HCT116 (cell line): ENCODE results near the gene ZNF581. TPM values are rescaled to one million over a fixed set of nuclear protein-coding genes. Genes with fewer than 3 reads are reported as not detected.

Experiments used
- ATAC-seq: fragments of 200-7000 bp; cut with Tn5 transposase; 2 replicates; pipeline ENCODE4 v1.9.1; 2020; ENCODE audit warnings: mild to moderate bottlenecking, moderate library complexity
- BruUV-seq: library from RNA; stranded (reverse); fragments of 400-500 nt; replicated peaks from 2 replicates; lab custom pipeline; 2021; lab: Mats Ljungman, UMichigan
- CTCF ChIA-PET: fragments of 300-600 bp; sonication (Branson Sonifier 250); formaldehyde crosslinking; loops from one replicate; lab custom pipeline; 2021; ENCODE audit warnings: antibody characterized with exemption; lab: Charles Lee
- POLR2A ChIA-PET: fragments of 300-600, 350-600 bp; sonication (Branson Sonifier 250); formaldehyde crosslinking; loops from one replicate; lab custom pipeline; 2021; ENCODE audit warnings: antibody characterized with exemption; lab: Charles Lee
- RAD21 ChIA-PET, 2 experiments: fragments of 300-600 bp; sonication (Branson Sonifier 250); formaldehyde crosslinking; loops; one replicate each; lab custom pipeline; 2023; ENCODE audit warnings: low total read pairs in 2 of 2; ENCODE audit not compliant: uncharacterized antibody in 2 of 2, unreplicated experiment in 2 of 2, low non-redundant PET in 1 of 2; lab: Charles Lee
- DNase-seq: peaks from one replicate; pipeline ENCODE4 v3.0.0-alpha.2; 2010; ENCODE audit warnings: low read depth, low spot score
- H2AFZ ChIP-seq: fragments of 200-600 bp; shearing (Covaris generic), sonication (generic); 2 replicates; pipeline ENCODE4 v1.6.1; 2017; ENCODE audit warnings: low read depth, mixed run types, mixed read lengths, antibody characterized with exemption, low read length; ENCODE audit not compliant: poor library complexity, severe bottlenecking
- H3K27ac ChIP-seq: 2 replicates; pipeline ENCODE4 v1.5.1; 2012; ENCODE audit warnings: low read depth, low read length
- H3K27me3 ChIP-seq: fragments of 200-600 bp; sonication (generic); 2 replicates; pipeline ENCODE4 v1.6.1; 2016; ENCODE audit warnings: mixed run types, low read length, mixed read lengths; ENCODE audit not compliant: insufficient read depth
- H3K36me3 ChIP-seq, 2 experiments: fragments of 200-500 bp in 1 of 2; fragments of 200-600 bp in 1 of 2; sonication (Bioruptor generic) in 1 of 2; sonication (generic) in 1 of 2; 2 replicates each; pipeline versions ENCODE4 v1.5.1 to v1.6.1; 2014 to 2016; ENCODE audit warnings: low read length in 2 of 2, inconsistent platforms in 1 of 2, mixed read lengths in 1 of 2, mixed run types in 1 of 2; ENCODE audit not compliant: insufficient read depth in 2 of 2, control insufficient read depth in 1 of 2
- H3K4me1 ChIP-seq, 2 experiments: fragments of 200-600 bp in 1 of 2; sonication (generic) in 1 of 2; 2 replicates each; pipeline versions ENCODE4 v1.5.1 to v1.6.1; 2012 to 2017; ENCODE audit warnings: low read length in 2 of 2, inconsistent platforms in 1 of 2, mild to moderate bottlenecking in 1 of 2, mixed read lengths in 1 of 2, mixed run types in 1 of 2, moderate library complexity in 1 of 2; ENCODE audit not compliant: insufficient read depth in 2 of 2, control insufficient read depth in 1 of 2
- H3K4me2 ChIP-seq: fragments of 200-600 bp; sonication (generic); 2 replicates; pipeline ENCODE4 v1.6.1; 2017; ENCODE audit warnings: mixed run types, low read length, mixed read lengths
- H3K4me3 ChIP-seq, 2 experiments: fragments of 200-600 bp in 1 of 2; sonication (generic) in 1 of 2; replicated peaks in 1 of 2; 2 replicates each; pipeline ENCODE4 v1.5.1; 2011 to 2016; ENCODE audit warnings: low read length in 2 of 2, control low read depth in 1 of 2, low read depth in 1 of 2, mild to moderate bottlenecking in 1 of 2, mixed read lengths in 1 of 2, mixed run types in 1 of 2
- H3K79me2 ChIP-seq: fragments of 200-600 bp; sonication (generic); 2 replicates; pipeline ENCODE4 v1.6.1; 2017; ENCODE audit warnings: mild to moderate bottlenecking, mixed run types, low read length, moderate library complexity, mixed read lengths; ENCODE audit not compliant: insufficient read depth
- H3K9ac ChIP-seq: fragments of 200-600 bp; sonication (generic); 2 replicates; pipeline ENCODE4 v1.6.1; 2016; ENCODE audit warnings: low read length, mixed read lengths
- H3K9me2 ChIP-seq: fragments of 200-600 bp; sonication (generic), shearing (Covaris generic); 2 replicates; pipeline ENCODE4 v1.6.1; 2017; ENCODE audit warnings: mixed run types, mild to moderate bottlenecking, moderate library complexity; ENCODE audit not compliant: insufficient read depth
- H3K9me3 ChIP-seq, 2 experiments: fragments of 200-500 bp in 1 of 2; fragments of 200-600 bp in 1 of 2; sonication (Bioruptor generic) in 1 of 2; sonication (generic) in 1 of 2; 2 replicates each; pipeline ENCODE4 v1.6.1; 2014 to 2017; ENCODE audit warnings: low read length in 2 of 2, mixed read lengths in 2 of 2, inconsistent platforms in 1 of 2, low read depth in 1 of 2, mild to moderate bottlenecking in 1 of 2, mixed run types in 1 of 2, moderate library complexity in 1 of 2; ENCODE audit not compliant: control insufficient read depth in 1 of 2, insufficient read depth in 1 of 2
- H4K20me1 ChIP-seq: fragments of 200-600 bp; sonication (generic), shearing (Covaris generic); 2 replicates; pipeline ENCODE4 v1.6.1; 2017; ENCODE audit warnings: mixed run types, mild to moderate bottlenecking, moderate library complexity; ENCODE audit not compliant: insufficient read depth
- JUND ChIP-seq: IDR thresholded peaks from 2 replicates; pipeline ENCODE4 v1.6.1; 2012
- SIN3A ChIP-seq: IDR thresholded peaks from 2 replicates; pipeline ENCODE4 v1.6.1; 2012; ENCODE audit warnings: low read depth
- intact Hi-C: fragments of 100-400 bp; cut with micrococcal nuclease; formaldehyde crosslinking; loops from 2 replicates; pipeline ENCODE4 v1.10.0; 2022
- total RNA-seq: library from RNA; stranded (reverse); gene quantifications from one replicate; pipeline ENCODE4 v1.2.1, GENCODE V29; 2021; ENCODE audit not compliant: unreplicated experiment
- TF ChIP-seq, protein P1 (sequence below), 3 experiments: fragments of 200-600 bp in 1 of 3; sonication (generic) in 1 of 3; IDR thresholded peaks in 2 of 3; conservative IDR thresholded peaks in 1 of 3; 2 replicates each; pipeline ENCODE4 v1.5.1; 2012 to 2017; ENCODE audit warnings: low read depth in 2 of 3, low read length in 2 of 3, antibody characterized with exemption in 1 of 3, borderline replicate concordance in 1 of 3, control low read depth in 1 of 3, mild to moderate bottlenecking in 1 of 3, mixed read lengths in 1 of 3, mixed run types in 1 of 3, moderate library complexity in 1 of 3; ENCODE audit not compliant: insufficient read depth in 1 of 3
- TF ChIP-seq, protein P2 (sequence below): IDR thresholded peaks from 2 replicates; pipeline ENCODE4 v1.6.1; 2012; ENCODE audit warnings: low read depth

ZNF581 gene
- total RNA-seq, 1 experiment from 2014 or later, result 44.4 TPM

DNA sequence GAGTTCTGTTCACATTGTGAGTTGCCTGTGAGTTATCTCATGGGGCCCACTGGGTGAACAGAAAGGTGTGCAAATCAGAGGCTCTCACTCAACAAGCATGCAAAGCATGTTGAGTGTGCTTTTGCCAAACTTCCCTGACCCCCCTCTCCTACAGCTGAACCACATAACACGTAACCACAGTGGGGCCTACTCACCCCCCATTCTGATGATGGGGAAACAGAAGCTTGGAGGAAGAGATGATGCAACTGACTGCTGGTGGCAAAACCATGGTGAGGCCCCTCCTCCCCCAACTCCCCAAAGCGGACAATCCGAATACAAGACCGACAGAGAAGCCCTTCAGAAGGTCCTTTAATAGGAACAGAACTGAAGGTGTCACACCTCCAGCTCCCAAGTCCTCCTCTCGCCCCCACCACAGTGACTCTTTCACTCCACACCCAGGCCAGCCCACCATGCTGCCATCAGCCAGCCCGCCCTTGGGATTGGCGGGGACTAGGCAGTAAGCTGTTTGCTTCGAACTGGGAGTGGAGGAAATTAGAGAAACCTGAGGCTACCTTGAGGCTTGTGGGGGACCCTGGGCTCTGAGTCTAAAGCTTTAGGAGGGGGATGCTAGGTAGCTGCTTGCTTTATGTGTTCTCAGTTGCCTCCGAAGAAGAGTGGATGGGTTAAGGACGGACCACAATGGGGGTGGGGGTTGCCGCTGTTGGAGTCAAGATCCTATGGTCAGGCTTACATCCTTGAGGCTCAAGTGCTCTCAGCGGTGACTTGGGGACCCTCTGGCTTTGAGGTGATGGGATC lies 22.8 kb upstream of the ZNF581 start:
- H4K20me1 ChIP-seq, result no peaks in the 10 kb centered on the region
- H3K9me3 ChIP-seq, result no peaks in the 10 kb centered on the region
- intact Hi-C loops, result no loop called here
- H3K4me1 ChIP-seq, result peaks cover 8 to 14% of the 10 kb centered on the region in 2 experiments; a peak in 3 of 4 replicates
- H3K36me3 ChIP-seq, result peaks cover 0 to 6% of the 10 kb centered on the region in 2 experiments; a peak in 2 of 4 replicates
- TF ChIP-seq, protein P1, sequence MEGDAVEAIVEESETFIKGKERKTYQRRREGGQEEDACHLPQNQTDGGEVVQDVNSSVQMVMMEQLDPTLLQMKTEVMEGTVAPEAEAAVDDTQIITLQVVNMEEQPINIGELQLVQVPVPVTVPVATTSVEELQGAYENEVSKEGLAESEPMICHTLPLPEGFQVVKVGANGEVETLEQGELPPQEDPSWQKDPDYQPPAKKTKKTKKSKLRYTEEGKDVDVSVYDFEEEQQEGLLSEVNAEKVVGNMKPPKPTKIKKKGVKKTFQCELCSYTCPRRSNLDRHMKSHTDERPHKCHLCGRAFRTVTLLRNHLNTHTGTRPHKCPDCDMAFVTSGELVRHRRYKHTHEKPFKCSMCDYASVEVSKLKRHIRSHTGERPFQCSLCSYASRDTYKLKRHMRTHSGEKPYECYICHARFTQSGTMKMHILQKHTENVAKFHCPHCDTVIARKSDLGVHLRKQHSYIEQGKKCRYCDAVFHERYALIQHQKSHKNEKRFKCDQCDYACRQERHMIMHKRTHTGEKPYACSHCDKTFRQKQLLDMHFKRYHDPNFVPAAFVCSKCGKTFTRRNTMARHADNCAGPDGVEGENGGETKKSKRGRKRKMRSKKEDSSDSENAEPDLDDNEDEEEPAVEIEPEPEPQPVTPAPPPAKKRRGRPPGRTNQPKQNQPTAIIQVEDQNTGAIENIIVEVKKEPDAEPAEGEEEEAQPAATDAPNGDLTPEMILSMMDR (IDR thresholded peaks at IDR 0.05 in 2 of 3, conservative IDR thresholded peaks at IDR 0.05 in 1 of 3; ENCODE audit: borderline replicate concordance in 1 of 3, insufficient read depth in 1 of 3, low read depth in 2 of 3, low read length in 2 of 3), result no peak
- TF ChIP-seq SIN3A (no peak), JUND (no peak)
- TF ChIP-seq, protein P2, sequence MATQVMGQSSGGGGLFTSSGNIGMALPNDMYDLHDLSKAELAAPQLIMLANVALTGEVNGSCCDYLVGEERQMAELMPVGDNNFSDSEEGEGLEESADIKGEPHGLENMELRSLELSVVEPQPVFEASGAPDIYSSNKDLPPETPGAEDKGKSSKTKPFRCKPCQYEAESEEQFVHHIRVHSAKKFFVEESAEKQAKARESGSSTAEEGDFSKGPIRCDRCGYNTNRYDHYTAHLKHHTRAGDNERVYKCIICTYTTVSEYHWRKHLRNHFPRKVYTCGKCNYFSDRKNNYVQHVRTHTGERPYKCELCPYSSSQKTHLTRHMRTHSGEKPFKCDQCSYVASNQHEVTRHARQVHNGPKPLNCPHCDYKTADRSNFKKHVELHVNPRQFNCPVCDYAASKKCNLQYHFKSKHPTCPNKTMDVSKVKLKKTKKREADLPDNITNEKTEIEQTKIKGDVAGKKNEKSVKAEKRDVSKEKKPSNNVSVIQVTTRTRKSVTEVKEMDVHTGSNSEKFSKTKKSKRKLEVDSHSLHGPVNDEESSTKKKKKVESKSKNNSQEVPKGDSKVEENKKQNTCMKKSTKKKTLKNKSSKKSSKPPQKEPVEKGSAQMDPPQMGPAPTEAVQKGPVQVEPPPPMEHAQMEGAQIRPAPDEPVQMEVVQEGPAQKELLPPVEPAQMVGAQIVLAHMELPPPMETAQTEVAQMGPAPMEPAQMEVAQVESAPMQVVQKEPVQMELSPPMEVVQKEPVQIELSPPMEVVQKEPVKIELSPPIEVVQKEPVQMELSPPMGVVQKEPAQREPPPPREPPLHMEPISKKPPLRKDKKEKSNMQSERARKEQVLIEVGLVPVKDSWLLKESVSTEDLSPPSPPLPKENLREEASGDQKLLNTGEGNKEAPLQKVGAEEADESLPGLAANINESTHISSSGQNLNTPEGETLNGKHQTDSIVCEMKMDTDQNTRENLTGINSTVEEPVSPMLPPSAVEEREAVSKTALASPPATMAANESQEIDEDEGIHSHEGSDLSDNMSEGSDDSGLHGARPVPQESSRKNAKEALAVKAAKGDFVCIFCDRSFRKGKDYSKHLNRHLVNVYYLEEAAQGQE, result no peak
- TF ChIP-seq, all 23 proteins: peak for 0
- no TSS peak for BruUV-seq
- ChIA-PET CTCF (no interaction called here), POLR2A (interaction anchor here (1.2 kb wide), 1 partner anchor 14 kb away, joined by 3 read pairs; no protein-coding TSS in a partner anchor), RAD21 (no interaction called here)
- Histone ChIP-seq H3K4me3 (no peak overlapping the region), H3K4me2 (no peak overlapping the region), H3K27ac (no peak overlapping the region), H3K79me2 (no peaks in the 10 kb centered on the region), H3K9ac (no peak overlapping the region), H3K9me2 (no peaks in the 10 kb centered on the region), H3K27me3 (no peaks in the 10 kb centered on the region), H2AFZ (no peak overlapping the region)
- ATAC-seq (no peak), DNase-seq (no peak)
